ENCODE results near the gene PVRIG. TPM values are rescaled to one million over a fixed set of nuclear protein-coding genes. Genes with fewer than 3 reads are reported as not detected.
"Not testable (repeated sequence)": the region's sequence is repeated elsewhere in the genome, so short reads cannot be mapped to it uniquely, and the experiment has no call there.

Gene PVRIG
- total and polyA plus RNA-seq, 2 of the 8 experiments (the other 6 are each of a cell fraction or from before 2014, with no cell fraction given) = 0.15 TPM; not detected in 1

GRCh38 chr7:100217934-100218333, 1.8 kb upstream of the PVRIG start:
- H2BK15ac ChIP-seq (ENCODE audit: low read length); H2AFZ ChIP-seq (ENCODE audit: low read length); H3K79me1 ChIP-seq (ENCODE audit: low read depth, low read length); H3K14ac ChIP-seq (ENCODE audit: insufficient read length); H3K27me3 ChIP-seq (replicated peaks in 1 of 4; ENCODE audit: control insufficient read depth in 3 of 4, extremely low read depth in 1 of 4, insufficient read depth in 3 of 4, low read length in 3 of 4); H2AK5ac ChIP-seq (ENCODE audit: low read depth, low read length); H3K9ac ChIP-seq (replicated peaks in 1 of 4; ENCODE audit: extremely low read depth in 1 of 4, low read depth in 3 of 4, low read length in 3 of 4); H3K9me3 ChIP-seq (ENCODE audit: insufficient read depth in 2 of 2, low read depth in 1 of 2, low read length in 1 of 2); H3K23ac ChIP-seq (ENCODE audit: insufficient read length); H3K56ac ChIP-seq (replicated peaks; ENCODE audit: insufficient read length, low read depth, low read length); H3K23me2 ChIP-seq (ENCODE audit: low read depth, low read length); H3K79me2 ChIP-seq (ENCODE audit: control insufficient read depth in 1 of 2, insufficient read depth in 2 of 2, low read length in 2 of 2); H3K18ac ChIP-seq (ENCODE audit: extremely low read depth, low read length); H4K91ac ChIP-seq (replicated peaks; ENCODE audit: insufficient read length, low read length); FAIRE-seq; H2BK120ac ChIP-seq (replicated peaks; ENCODE audit: low read depth, low read length); H2BK5ac ChIP-seq (ENCODE audit: low read depth, low read length); H3K27ac ChIP-seq (ENCODE audit: low read depth, low read length); H3K4me3 ChIP-seq (ENCODE audit: extremely low read depth in 1 of 4, insufficient read depth in 2 of 4, low read depth in 3 of 4, low read length in 4 of 4); H4K20me1 ChIP-seq (replicated peaks in 1 of 2; ENCODE audit: control insufficient read depth in 1 of 2, insufficient read depth in 2 of 2, low read length in 2 of 2); H3K36me3 ChIP-seq (ENCODE audit: control insufficient read depth in 2 of 4, insufficient read depth in 4 of 4, low read length in 3 of 4); H4K5ac ChIP-seq (ENCODE audit: insufficient read length, low read depth, low read length); H4K8ac ChIP-seq (ENCODE audit: extremely low read depth, insufficient read depth, low read length); H2BK12ac ChIP-seq (ENCODE audit: low read depth, low read length); H3K4ac ChIP-seq (replicated peaks; ENCODE audit: insufficient read length, low read depth, low read length); H3K4me2 ChIP-seq (ENCODE audit: insufficient read depth in 1 of 2, low read depth in 2 of 2, low read length in 2 of 2); H2BK20ac ChIP-seq (ENCODE audit: low read length); H3K4me1 ChIP-seq (replicated peaks in 1 of 4; ENCODE audit: control insufficient read depth in 3 of 4, insufficient read depth in 4 of 4, low read length in 3 of 4): not testable (repeated sequence)
- peak; percentile 34 to 41 (median 34); a peak in 3 of 4 replicates for TF ChIP-seq CTCF (IDR thresholded peaks at IDR 0.05; ENCODE audit: control extremely low read depth in 1 of 3, insufficient read depth in 1 of 3, low read depth in 1 of 3, low read length in 3 of 3)
- TF ChIP-seq RAD21 (IDR thresholded peaks at IDR 0.05 in 1 of 2, conservative IDR thresholded peaks at IDR 0.05 in 1 of 2; ENCODE audit: low read depth in 2 of 2, low read length in 2 of 2) = peak; percentile 32 to 34
- WGBS, 2 experiments (ENCODE audit: extremely low coverage in 1 of 2, insufficient coverage in 1 of 2, insufficient read length in 1 of 2, insufficient replicate concordance in 2 of 2, low coverage in 1 of 2, low lambda C conversion rate in 2 of 2, missing lambda C conversion rate in 1 of 2) = 0% methylated on average over 1 of the region's 5 CpGs; no CpG with 5 or more reads in 1 of the 2 experiments
- POLR2A ChIA-PET (ENCODE audit: partially characterized antibody) = interaction anchor here (1.1 to 2.7 kb wide), 4 partner anchors 47 to 86 kb away, joined by 4 to 8 read pairs (median 7); no protein-coding TSS in a partner anchor
- DNase-seq (ENCODE audit: low read depth in 1 of 2, low spot score in 2 of 2) = peak in 1 of 2 experiments; percentile 97
- CTCF ChIA-PET (ENCODE audit: partially characterized antibody) = interaction anchor here (0.7 to 6.7 kb wide), 24 partner anchors 10 to 300 kb away, joined by 3 to 104 read pairs (median 4); partner anchors contain the start of genes GAL3ST4 and MBLAC1
